HCEC 1CT (cell line): ENCODE data around the gene PPP1R13B.
"Not testable (repeated sequence)": the region's sequence is repeated elsewhere in the genome, so short reads cannot be mapped to it uniquely, and the experiment has no call there.

Source experiments
- DNase-seq: peaks from one replicate; pipeline ENCODE4 v3.0.0-alpha.2; 2017

Gene PPP1R13B

GRCh38 chr14:103847451-103848174 is at the start of gene PPP1R13B:
PPP1R13B (minus strand) TSS chr14:103847575; CDS start chr14:103847307, 268 bp downstream.
- peak; percentile 79 for DNase-seq

- DNase-seq, result no peak
Observed at GRCh38 chr14:103896578-103896977, 49.2 kb upstream of the PPP1R13B start.

- DNase-seq, result no peak
Observed at GRCh38 chr14:103894723-103895059, 47.3 kb upstream of the PPP1R13B start.

GRCh38 chr14:103894034-103894722 is 46.8 kb upstream of the PPP1R13B start:
- no peak for DNase-seq

- no peak for DNase-seq
Observed at GRCh38 chr14:103892247-103892646, 44.9 kb upstream of the PPP1R13B start.

DNA sequence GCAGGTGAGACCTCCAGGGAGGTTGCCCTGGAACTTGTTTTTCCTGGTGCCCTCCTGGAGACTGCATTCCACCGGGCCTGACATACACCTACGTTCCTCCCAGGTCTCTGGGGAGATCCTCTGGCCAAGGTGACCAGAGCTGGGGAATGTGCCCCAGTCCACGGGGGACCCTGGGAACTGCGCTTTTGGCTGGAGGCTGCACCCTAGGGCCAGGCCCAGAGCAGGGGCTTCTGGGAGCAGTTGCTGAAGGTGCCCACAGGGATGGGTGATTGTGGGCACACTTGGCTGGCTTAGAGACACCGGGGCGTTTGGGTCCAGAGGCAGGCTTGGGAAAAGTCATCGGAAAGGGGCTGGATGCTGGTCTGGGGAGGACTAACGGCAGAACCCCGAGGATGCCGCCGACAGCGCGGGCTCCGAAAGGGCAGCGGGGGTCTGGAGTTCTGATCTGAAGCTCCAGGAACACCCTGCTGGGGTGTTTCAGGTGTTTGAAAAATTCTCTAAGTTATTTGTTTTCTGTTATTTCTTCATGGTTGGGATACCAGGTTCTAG is 44.4 kb upstream of the PPP1R13B start:
- DNase-seq, result no peak

DNA sequence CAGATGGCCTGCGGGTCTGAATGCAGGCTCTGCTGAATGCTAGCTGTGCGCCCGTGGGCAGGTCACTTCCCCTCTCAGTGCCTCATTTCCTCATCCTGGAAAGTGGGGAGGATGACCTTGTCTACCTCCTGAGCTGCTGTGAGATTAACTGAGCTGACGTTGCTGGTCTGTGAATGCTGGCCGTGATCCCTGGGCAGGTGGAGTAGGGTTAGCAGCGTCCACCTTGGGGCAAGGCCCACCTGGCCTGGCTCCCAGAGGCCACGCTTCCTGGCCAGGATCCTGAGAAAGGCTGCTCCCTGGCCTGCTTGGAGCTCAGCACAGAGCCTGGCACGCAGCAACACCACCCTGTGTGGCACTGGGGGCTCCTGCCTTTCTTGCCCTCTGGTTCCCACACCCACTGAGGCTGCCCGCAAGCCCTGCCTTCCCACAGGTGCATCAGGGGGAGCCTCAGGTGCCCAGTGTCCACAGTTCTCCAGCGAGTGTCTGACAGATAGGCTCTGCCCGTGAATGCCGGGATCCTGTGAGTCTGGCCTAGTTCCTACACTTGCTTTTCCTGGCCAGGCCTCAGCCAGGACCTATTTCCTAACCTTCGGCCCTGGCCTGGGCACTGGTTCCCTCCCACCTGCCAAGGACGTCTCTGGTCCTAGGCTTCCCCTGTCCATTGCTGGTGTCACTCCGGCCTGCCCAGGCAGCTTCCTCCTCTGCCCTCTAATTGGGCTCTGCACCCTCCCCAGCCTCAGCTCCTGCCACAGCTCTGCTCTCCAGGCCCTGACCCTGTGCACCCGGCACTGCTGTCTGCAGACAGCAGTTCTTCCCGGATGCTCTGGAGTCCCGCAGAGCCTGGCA is 43.7 kb upstream of the PPP1R13B start:
- no peak for DNase-seq

- DNase-seq, result no peak
Observed at GRCh38 chr14:103890052-103890371, 42.6 kb upstream of the PPP1R13B start.

DNA sequence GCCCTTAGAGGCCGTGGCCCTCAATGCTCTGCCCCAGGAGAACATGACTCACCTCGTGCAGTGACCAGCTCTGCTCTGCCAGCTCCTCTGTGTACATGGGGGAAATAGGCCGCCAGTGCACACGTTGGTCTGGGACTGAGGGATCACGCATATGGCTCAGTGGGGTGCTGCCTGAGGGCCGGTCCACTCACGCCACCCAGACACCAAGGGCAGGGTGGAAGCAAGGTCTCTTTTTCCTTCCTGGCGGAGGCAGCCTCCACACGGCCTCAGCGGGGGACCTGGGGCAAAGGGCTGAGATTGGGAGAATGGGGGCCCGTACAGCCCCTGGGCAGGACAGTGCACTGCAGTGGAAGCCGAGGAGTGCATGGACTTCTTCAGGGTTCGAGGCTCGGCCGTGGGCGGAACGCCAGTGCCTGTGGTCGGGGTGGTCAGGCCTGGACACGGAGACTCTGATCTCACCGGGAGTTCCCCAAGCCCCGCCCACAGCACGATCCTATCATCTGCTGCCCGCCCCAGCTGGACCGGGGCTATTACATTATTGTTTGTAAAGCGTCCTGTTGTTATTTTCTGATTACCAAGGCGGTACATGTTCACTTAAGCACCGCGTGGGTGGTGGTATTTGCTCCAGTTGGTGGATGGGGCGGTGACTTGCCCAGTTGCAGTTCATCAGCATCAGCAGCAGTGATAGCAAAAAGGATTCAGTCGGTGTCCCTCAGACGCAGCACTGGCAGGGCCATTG is 42.1 kb upstream of the PPP1R13B start:
- DNase-seq, result no peak

- not testable (repeated sequence) for DNase-seq
Observed at GRCh38 chr14:103889002-103889312, 41.6 kb upstream of the PPP1R13B start.

DNA sequence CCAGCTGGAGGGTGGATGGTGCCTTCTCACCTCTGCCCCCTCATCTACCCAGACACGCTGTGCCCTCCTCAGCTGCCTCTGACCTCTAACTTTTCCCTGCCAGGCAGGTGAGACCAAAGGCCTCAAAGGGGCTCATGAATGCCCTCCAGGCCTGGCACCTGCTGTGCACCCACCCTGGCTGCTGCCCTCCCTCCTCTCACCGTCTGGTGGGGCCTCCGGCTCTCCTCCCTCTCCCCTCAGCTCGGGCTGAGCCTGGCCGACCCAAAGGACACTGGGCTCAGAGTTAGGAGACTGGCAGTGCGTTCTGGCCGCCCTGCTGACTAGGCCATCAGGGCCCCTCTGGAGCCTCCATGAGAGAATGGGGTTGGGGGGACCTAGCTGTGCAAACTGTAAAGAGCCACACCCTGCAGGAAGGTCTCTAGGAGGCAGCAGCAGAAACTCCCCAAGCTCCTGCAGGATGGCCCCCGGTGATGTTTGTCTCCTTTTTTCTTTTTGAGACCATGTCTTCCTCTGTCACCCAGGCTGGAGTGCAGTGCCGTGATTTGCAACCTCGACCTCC is 40.3 kb upstream of the PPP1R13B start:
- no peak for DNase-seq

DNA sequence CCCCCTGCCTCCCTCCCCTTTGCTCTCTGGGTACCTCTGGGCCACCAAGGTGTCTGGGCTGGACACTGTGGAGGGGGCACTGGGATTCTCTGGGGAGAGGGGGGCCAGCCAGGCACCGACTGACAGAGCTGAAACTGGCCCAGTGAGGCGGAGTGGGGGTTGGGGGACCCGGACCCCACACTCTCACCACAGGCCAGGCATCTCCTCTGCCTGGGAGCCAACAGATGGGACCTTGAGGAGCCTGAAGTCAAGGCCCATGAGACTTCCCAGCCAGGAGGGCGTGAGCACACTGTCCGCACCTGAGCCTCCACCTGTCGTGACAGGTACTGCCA is 39.8 kb upstream of the PPP1R13B start:
- no peak for DNase-seq

DNA sequence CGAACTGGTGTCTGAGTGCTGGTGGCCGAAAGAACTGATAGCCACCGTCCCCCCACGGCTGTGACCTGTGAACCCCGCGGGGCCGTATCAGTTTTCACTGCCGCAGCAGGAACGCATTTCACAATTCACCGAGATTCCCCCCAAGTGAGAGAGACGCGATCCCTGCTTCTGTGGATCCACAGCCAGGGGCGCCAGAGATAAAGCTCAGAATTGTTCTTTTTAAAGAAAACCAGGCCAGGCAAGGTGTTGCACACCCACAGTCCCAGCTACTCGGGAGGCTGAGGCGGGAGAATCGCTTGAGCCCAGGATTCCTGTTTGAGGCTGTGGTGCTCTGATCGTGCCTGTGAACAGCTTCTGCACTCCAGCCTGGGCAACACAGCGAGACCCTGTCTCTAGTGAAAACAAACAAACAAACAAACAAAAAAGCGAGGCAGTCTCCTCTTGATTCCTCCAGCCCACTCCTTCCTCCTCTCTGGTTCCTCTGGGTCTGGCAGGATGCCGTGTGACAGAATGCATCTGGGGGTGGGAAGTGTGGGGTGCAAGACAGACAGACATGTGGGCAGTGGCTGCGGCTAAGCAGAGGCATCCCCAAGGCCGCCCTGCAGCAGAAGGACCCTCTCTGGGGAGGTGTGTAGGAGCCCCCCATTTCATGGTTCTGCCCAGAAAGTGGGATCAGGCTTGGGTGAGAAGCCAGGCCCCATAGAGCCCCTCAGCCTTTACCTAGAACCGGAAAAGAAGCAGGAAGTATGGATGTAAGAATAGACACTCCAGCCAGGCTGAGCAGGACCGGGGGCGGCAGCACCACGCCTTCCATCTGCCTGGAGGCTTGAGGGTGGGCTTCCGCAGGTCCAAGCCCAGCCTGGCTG is 39.2 kb upstream of the PPP1R13B start:
- no peak for DNase-seq

DNA sequence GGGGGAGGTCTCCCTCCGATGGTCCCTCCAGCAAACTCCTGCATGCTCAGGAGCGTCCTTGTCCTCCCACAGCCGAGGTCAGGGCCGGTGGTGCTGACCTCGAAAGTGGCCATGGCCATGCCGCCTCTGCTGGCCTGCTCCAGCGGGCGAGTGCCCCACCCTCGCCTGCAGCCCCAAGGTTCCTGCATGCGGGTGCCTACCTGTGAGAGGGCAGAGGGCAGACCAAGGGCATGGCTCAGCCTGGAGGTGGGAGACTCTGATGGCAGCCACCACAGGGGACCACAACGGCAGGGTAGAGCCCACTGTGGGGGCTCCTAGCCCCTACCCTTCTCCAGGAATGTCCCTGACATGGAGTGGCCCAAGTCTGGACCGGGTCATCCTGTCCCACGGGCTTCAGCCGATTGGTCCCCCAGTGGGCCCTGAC is 38.1 kb upstream of the PPP1R13B start:
- no peak for DNase-seq

DNA sequence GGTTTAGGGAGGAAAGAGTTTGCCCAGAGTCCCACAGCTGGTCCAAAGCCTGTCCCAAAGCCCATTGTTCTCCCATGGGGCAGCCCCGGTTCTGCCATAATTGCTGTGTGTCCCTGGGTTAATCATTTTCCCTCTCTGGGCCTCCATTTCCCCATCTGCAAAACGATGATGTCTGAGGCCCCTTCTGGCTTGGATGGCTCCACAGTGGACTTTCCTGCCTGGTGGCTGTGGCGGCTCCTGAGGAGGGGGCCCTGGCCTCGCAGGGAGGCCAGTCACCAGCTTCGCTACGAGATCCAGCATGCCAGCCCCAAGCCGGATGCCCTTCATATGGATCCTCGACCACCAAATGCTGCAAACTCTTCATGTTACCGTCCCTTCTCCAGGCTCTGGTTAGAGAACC is 37.5 kb upstream of the PPP1R13B start:
- no peak for DNase-seq

- no peak for DNase-seq
Observed at GRCh38 chr14:103883263-103883523, 35.8 kb upstream of the PPP1R13B start.

GRCh38 chr14:103882503-103883262 is 35.3 kb upstream of the PPP1R13B start:
- no peak for DNase-seq

GRCh38 chr14:103881268-103882201 is 34.2 kb upstream of the PPP1R13B start:
- DNase-seq, result no peak

DNA sequence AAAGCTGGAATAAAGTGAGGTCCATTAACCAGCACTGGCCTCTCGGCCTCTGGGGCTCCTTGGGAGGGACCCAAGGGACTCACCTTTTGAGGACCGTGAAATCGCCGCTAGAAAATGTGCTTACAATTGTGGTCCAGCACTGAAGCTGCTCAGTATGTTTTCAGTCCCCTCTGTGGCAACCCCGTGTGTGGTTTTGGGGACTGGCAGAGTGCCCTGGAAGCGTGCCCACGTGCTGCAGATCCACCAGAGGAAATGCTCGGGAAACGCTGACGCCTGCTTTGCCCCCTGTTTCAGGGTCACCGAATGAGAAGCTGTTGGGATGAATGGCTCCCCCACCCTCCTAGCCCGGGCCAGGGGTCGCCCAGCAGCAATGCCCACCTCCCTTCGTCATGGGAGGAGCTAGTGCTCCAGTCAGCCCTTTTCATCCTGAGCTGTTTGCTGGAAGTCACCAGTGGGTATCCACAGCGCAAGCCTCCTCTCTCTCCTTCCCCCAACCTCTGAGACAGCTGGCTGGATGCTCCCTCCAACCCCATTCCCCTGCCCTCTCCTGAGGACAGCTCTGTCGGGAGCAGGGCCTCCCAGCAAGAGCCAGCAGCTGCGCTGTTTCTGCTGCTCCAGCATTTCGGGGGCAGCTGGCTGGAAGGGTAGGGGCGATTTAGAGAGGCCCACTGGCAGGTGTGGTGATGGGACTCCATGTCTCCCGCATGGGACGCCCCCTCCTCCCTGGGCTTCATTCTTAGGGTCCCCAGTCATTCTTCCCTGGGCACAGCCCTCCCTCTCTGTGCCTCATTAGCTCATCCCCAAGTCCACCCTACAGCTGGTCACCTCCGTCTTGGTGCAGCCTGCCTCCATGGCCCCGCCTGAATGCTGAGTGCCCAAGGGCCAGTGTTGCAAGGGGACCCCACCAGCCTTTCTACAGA is 33.2 kb upstream of the PPP1R13B start:
- peak; percentile 30 for DNase-seq
